ENCODE results near the gene EYA3. TPM values are rescaled to one million over a fixed set of nuclear protein-coding genes. Genes with fewer than 3 reads are reported as not detected.

The EYA3 gene
- total RNA-seq, 1 experiment from 2014 or later, result 32.7 TPM

- no peak for DNase-seq
- no peak overlapping the region for H2AFZ ChIP-seq (ENCODE audit: low read length)
- no peak overlapping the region for H2BK120ac ChIP-seq (ENCODE audit: low read depth, low read length, poor library complexity, severe bottlenecking)
- H2BK20ac ChIP-seq (ENCODE audit: low read depth, low read length, poor library complexity, severe bottlenecking), result no peak overlapping the region
- Mint-ChIP-seq H3K9me3 (no peaks in the 10 kb centered on the region), H3K36me3 (ENCODE audit: insufficient read depth in 1 of 3, low read depth in 3 of 3) (peaks cover 0 to 6% (median 0%) of the 10 kb centered on the region in 3 experiments; a peak in 2 of 7 replicates), H3K27ac (no peak overlapping the region), H3K27me3 (ENCODE audit: low read depth) (no peaks in the 10 kb centered on the region), H3K4me1 (no peaks in the 10 kb centered on the region), H3K4me3 (no peak overlapping the region)
- H3K9me3 ChIP-seq (ENCODE audit: control insufficient read depth, low read depth, low read length), result no peaks in the 10 kb centered on the region
- no peaks in the 10 kb centered on the region for H3K79me2 ChIP-seq (ENCODE audit: insufficient read depth, low read length)
- H2BK5ac ChIP-seq (ENCODE audit: insufficient read length, low read length), result no peak overlapping the region
- H3K79me1 ChIP-seq (ENCODE audit: insufficient read depth, low read depth, low read length, poor library complexity, severe bottlenecking), result no peaks in the 10 kb centered on the region
- no peak overlapping the region for H2BK15ac ChIP-seq (ENCODE audit: low read depth, low read length)
- no peak overlapping the region for H3K14ac ChIP-seq (ENCODE audit: insufficient read depth, low read length)
- no peak overlapping the region for H3K23ac ChIP-seq (ENCODE audit: insufficient read length, low read depth, low read length)
- H3K4ac ChIP-seq (ENCODE audit: low read depth, low read length), result no peak overlapping the region
- no peak overlapping the region for H3K9ac ChIP-seq (ENCODE audit: extremely low read depth, insufficient read length, low read length)
- H3K56ac ChIP-seq (ENCODE audit: insufficient read length, low read depth, low read length), result no peak overlapping the region
- no peak overlapping the region for H3K27ac ChIP-seq (ENCODE audit: insufficient read length, low read depth, low read length)
- no peak overlapping the region for H2BK12ac ChIP-seq (ENCODE audit: insufficient read length, low read depth, low read length)
- no peak overlapping the region for H3T11ph ChIP-seq (ENCODE audit: low read length)
- H3K18ac ChIP-seq (ENCODE audit: insufficient read length, low read depth, low read length), result no peak overlapping the region
- no peak overlapping the region for H3K4me2 ChIP-seq (ENCODE audit: insufficient read depth, insufficient read length, low read length)
- H3K4me1 ChIP-seq (ENCODE audit: insufficient read depth, low read length), result no peaks in the 10 kb centered on the region
- no peaks in the 10 kb centered on the region for H4K20me1 ChIP-seq (ENCODE audit: control insufficient read depth, insufficient read depth, insufficient read length)
- H2AK5ac ChIP-seq (ENCODE audit: insufficient read length, low read length), result no peak overlapping the region
- no peaks in the 10 kb centered on the region for H3K27me3 ChIP-seq (ENCODE audit: insufficient read depth, low read length)
- H3K23me2 ChIP-seq (ENCODE audit: insufficient read length, low read depth, low read length, poor library complexity, severe bottlenecking), result no peaks in the 10 kb centered on the region
- no peak overlapping the region for H4K5ac ChIP-seq (ENCODE audit: insufficient read length, low read depth, low read length)
- TF ChIP-seq CTCF (conservative IDR thresholded peaks at IDR 0.05), result no peak
- H4K91ac ChIP-seq (ENCODE audit: insufficient read length, low read depth, low read length), result no peak overlapping the region
- no CpG with 5 or more reads among the region's 5 CpGs for WGBS (ENCODE audit: extremely low coverage, insufficient read length, low lambda C conversion rate)
- H4K8ac ChIP-seq (replicated peaks; ENCODE audit: insufficient read length, low read depth, low read length), result no peak overlapping the region
These were observed 24.3 kb downstream of the EYA3 start for GRCh38 chr1:28064064-28064463.

Data from H9 (cell line).